Mononuclear cell (primary cell): ENCODE measurements around the gene IGSF21. TPM values are rescaled to one million over a fixed set of nuclear protein-coding genes. Genes with fewer than 3 reads are reported as not detected.

Experiments
- H3K27me3 ChIP-seq: 2 replicates; pipeline ENCODE4 v1.6.0; 2011; ENCODE audit warnings: low read length, control low read depth; ENCODE audit not compliant: insufficient read depth
- H3K4me1 ChIP-seq: 2 replicates; pipeline ENCODE4 v1.5.1; 2011; ENCODE audit warnings: mild to moderate bottlenecking, low read length, control low read depth; ENCODE audit not compliant: insufficient read depth
- H3K4me3 ChIP-seq: 2 replicates; pipeline ENCODE4 v1.5.1; 2011; ENCODE audit warnings: mild to moderate bottlenecking, low read length, moderate library complexity
- H3K9me3 ChIP-seq: 2 replicates; pipeline ENCODE4 v1.5.1; 2011; ENCODE audit warnings: low read depth, mild to moderate bottlenecking, control low read depth, low read length
- total RNA-seq: library from RNA; depleted of rRNA; stranded (reverse); fragments of >200 nt; gene quantifications from one replicate; pipeline ENCODE4 v1.2.3, GENCODE V29; 2012

The IGSF21 gene
- total RNA-seq, 1 donor, result not detected

DNA sequence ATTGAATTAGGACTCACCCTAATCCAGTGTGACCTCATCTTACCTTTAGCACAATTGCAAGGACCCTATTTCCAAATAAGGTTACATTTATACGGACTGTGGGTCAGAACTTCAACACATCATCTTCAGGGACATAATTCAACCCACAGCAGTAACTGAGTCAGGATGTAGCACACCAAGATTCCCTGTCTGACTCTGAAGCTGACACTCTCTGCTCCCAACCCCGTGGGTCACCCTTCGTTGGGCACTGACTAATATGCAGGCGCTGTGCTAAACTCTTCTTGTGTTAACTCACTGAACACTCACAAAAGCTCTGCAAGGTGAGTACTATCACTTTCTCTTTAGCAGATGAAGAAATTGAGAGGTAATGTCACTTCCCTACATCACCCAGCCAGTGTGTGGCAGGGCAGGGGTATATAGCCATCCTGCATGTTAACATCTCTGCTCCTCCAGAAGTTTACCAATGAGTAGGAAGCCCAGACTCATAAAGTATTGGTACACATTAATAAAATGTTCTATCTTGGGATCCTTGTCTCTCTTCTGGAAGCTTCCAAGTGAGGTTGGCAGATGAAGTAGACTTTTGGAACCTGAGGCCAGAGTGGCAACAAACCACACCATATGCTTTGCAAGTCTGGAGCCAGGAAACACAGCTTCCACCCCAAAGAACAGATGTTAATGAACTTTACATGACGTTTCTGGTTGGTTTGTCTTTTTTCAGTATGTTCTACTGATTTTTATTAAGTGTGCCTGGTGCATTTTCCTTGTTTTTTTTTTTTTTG lies 233.9 kb downstream of the IGSF21 start:
- no peaks in the 10 kb centered on the region for H3K4me1 ChIP-seq
- no peak overlapping the region for H3K4me3 ChIP-seq
- H3K27me3 ChIP-seq, result no peaks in the 10 kb centered on the region
- no peaks in the 10 kb centered on the region for H3K9me3 ChIP-seq

- Histone ChIP-seq H3K4me1 (no peaks in the 10 kb centered on the region), H3K27me3 (no peaks in the 10 kb centered on the region), H3K9me3 (no peaks in the 10 kb centered on the region), H3K4me3 (no peak overlapping the region)
These were observed 235.1 kb downstream of the IGSF21 start for GRCh38 chr1:18342744-18343143.

- H3K4me3 ChIP-seq, result no peak overlapping the region
- H3K4me1 ChIP-seq, result no peaks in the 10 kb centered on the region
- no peaks in the 10 kb centered on the region for H3K27me3 ChIP-seq
- no peaks in the 10 kb centered on the region for H3K9me3 ChIP-seq
These were observed 236.0 kb downstream of the IGSF21 start for GRCh38 chr1:18343581-18343980.

DNA sequence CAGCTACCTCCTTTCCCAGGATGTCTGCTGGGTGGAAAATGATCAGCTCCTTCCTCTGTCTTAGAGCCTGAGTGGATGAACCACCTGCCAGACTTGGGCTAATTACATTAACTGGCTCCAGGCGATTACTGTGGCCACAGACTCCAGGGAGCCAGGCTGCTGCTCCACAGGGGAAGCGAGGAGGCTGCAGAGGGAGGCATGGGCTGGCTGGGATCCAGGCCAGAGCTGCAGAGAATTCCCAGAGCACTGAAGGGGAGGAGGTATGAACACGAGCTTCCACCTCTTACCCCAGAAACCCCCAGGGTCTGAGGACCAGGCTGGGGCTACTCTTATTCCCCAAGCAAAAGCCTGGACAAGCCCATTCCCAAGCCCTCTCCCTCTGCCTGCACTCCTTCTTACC lies 237.2 kb downstream of the IGSF21 start:
- Histone ChIP-seq H3K9me3 (no peaks in the 10 kb centered on the region), H3K4me3 (no peak overlapping the region), H3K4me1 (no peaks in the 10 kb centered on the region), H3K27me3 (no peaks in the 10 kb centered on the region)

- Histone ChIP-seq H3K9me3 (no peaks in the 10 kb centered on the region), H3K4me1 (no peaks in the 10 kb centered on the region), H3K27me3 (no peaks in the 10 kb centered on the region), H3K4me3 (no peak overlapping the region)
These were observed 240.0 kb downstream of the IGSF21 start for GRCh38 chr1:18347559-18347958.

- no peak overlapping the region for H3K4me3 ChIP-seq
- no peaks in the 10 kb centered on the region for H3K9me3 ChIP-seq
- no peaks in the 10 kb centered on the region for H3K4me1 ChIP-seq
- no peaks in the 10 kb centered on the region for H3K27me3 ChIP-seq
These were observed 240.8 kb downstream of the IGSF21 start for GRCh38 chr1:18348354-18348753.

DNA sequence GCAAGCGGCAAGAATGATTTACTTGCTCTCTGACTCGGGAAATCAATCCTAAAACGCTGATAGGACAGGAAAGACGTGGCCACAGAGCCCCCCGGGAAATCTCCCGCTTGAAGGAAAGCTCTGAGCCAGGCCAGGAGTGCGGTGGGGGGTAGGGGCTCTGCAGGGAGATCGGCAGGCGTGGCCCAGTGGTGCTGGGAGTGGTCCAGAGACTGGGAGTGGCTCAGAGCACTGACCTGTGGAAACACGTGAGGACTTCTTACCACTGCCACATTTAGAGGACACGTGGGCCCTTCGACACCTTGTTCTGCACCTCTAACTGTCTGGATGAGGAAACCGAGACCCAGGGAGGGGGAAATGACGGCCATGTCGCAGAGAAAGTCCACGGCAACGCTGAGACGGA lies 243.1 kb downstream of the IGSF21 start:
- Histone ChIP-seq H3K4me1 (no peaks in the 10 kb centered on the region), H3K27me3 (no peaks in the 10 kb centered on the region), H3K4me3 (no peak overlapping the region), H3K9me3 (no peaks in the 10 kb centered on the region)

DNA sequence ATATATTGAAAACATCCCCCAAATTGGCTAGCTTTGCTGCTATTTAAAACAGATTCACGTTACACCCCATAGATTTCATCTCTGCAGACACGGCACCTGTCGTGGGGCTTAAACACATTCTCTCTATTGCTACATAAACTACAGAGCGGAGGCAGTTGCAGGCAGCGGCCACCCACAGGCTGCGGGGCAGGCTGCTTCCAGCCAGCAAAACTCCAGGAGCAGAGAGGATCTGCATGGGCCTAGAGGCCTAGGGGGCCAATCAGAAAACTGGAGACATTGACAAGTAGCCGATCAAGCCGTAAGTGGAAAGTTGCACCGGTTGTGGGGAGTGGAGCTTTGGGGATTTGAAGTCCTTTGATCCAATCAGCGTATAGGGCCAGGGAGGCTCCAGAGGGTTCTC lies 244.1 kb downstream of the IGSF21 start:
- Histone ChIP-seq H3K27me3 (no peaks in the 10 kb centered on the region), H3K4me3 (no peak overlapping the region), H3K4me1 (no peaks in the 10 kb centered on the region), H3K9me3 (no peaks in the 10 kb centered on the region)

DNA sequence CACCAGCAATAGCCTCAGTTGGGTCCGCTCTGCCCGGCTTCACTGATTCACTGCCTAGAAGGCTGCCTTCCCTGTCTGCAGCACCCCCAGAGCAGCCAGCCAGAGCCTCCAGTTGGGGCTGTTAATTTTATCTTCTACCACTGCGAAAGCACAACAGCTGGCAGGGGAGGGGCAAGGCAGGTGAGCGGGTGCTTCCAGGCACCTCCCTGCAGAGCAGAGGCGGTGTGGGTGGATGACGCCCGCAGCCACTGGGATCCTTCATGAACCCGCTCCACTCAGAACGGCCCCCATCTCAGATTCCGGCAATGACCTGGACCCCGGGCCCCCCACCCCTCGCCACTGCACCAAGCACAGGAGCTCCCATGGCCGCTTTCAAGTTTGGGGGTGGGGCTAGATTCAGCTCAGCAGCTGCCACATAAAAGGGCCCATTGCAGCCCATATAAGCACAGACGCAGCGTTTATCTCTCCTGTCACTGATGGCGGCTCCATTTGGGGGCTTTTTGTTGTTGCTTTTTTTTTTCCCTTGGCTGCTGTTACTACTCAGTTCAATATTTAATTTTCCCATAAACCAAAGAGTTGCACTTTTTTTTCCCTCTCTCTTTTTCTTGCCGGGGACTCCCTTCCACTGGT lies 245.2 kb downstream of the IGSF21 start:
- H3K4me3 ChIP-seq, result no peak overlapping the region
- no peaks in the 10 kb centered on the region for H3K27me3 ChIP-seq
- H3K4me1 ChIP-seq, result no peaks in the 10 kb centered on the region
- H3K9me3 ChIP-seq, result no peaks in the 10 kb centered on the region

GRCh38 chr1:18353528-18353927 lies 245.9 kb downstream of the IGSF21 start:
- no peaks in the 10 kb centered on the region for H3K27me3 ChIP-seq
- H3K9me3 ChIP-seq, result no peaks in the 10 kb centered on the region
- H3K4me1 ChIP-seq, result no peaks in the 10 kb centered on the region
- no peak overlapping the region for H3K4me3 ChIP-seq

DNA sequence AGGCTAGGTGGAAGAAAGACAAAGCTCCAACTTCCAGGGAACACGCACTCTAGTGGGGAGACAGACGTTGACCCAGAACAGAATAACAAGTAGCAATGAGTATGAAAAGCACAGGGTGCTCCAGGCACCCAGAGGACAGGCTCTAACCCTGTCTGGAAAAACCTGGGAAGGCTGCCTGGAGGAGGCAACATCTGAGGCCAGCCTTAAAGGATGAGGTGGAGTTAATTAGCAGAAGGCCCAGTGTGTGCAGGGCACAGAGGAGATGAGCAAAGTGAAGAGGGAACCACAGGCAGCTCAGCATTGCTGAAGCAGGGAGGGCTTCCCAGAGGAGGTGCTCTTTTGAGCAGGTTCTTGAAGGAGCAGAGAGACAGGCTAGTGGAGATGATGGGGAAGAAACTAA lies 246.4 kb downstream of the IGSF21 start:
- Histone ChIP-seq H3K4me3 (no peak overlapping the region), H3K9me3 (no peaks in the 10 kb centered on the region), H3K4me1 (no peaks in the 10 kb centered on the region), H3K27me3 (no peaks in the 10 kb centered on the region)

- Histone ChIP-seq H3K4me3 (no peak overlapping the region), H3K4me1 (no peaks in the 10 kb centered on the region), H3K9me3 (no peaks in the 10 kb centered on the region), H3K27me3 (peaks cover under 1% of the 10 kb centered on the region)
These were observed 247.0 kb downstream of the IGSF21 start for GRCh38 chr1:18354612-18355011.

DNA sequence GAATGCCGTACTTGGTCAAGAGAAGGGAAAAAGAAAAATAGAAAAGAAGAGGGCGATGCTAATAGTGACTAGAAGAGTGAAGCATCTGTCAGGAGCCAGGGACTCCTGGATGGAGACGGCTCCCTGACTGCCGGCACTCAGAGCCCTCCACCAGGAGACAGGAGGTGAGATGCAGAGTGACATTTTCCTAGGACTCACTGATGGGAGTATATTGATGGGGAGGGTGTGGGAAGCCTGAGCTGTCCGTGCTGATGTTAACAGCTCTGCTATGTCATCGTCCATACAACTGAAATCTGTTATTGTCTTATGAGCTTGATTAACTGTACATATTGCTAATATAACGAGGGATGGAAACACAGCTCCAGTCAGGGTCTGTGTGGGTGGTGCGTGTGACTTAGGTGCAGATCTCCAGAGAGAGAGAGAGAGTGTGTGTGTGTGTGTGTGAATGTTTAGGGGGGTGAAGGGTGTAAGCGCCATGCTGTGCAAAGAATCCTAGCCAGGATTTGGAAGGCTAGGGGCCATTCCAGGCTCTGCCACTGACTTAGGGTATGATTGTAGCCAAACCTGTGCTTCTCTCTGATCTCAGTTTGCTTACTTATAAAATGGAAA lies 250.1 kb downstream of the IGSF21 start:
- H3K4me3 ChIP-seq, result no peak overlapping the region
- peaks cover 4% of the 10 kb centered on the region for H3K27me3 ChIP-seq
- no peaks in the 10 kb centered on the region for H3K4me1 ChIP-seq
- H3K9me3 ChIP-seq, result no peaks in the 10 kb centered on the region

DNA sequence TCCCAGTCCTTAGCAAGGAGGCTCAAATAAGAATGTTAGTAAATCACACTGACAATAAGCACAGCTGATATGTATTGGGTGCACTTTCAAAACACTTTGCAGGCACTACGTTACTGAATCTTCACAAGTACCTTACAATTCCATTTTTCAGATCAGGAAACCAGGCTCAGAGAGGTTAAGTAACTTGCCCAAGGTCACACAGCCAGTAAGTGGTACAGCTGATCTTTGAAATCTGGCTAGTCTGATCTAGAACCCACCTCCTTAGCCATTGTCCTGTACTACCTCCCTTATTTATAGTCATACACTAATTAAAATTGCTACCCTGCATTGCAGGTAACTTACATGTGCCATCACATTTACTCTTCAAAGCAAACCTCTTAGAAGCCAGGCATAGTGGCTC lies 251.0 kb downstream of the IGSF21 start:
- Histone ChIP-seq H3K27me3 (peaks cover 4% of the 10 kb centered on the region), H3K4me1 (no peaks in the 10 kb centered on the region), H3K9me3 (no peaks in the 10 kb centered on the region), H3K4me3 (no peak overlapping the region)

DNA sequence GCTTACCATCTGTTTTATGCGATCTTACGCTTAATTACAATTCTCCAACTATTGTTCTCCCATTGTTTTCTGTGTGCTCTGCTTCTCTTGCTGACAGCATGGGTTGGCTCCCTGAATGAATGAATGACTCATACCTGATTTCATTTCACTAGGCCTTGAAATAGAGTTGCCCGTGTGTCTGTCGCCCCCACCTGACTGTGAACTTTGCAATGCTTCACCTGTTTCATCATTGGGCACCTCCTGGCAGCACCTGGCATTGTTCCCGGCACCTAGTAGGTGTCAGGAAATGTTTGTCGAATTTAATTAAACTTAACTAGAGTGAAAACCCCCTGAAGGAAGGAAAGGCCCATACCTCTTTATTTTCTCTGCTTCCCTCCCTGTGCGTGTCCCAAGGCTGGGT lies 252.7 kb downstream of the IGSF21 start:
- no peaks in the 10 kb centered on the region for H3K4me1 ChIP-seq
- H3K27me3 ChIP-seq, result peaks cover 4% of the 10 kb centered on the region
- H3K4me3 ChIP-seq, result no peak overlapping the region
- no peaks in the 10 kb centered on the region for H3K9me3 ChIP-seq

- Histone ChIP-seq H3K27me3 (peaks cover 4% of the 10 kb centered on the region), H3K4me3 (no peak overlapping the region), H3K4me1 (no peaks in the 10 kb centered on the region), H3K9me3 (no peaks in the 10 kb centered on the region)
These were observed 254.6 kb downstream of the IGSF21 start for GRCh38 chr1:18362150-18362549.
